Activated CD4-positive, alpha-beta T cell treated with anti-CD3 and anti-CD28 coated beads for 4 hours (primary cell): ENCODE data around the gene TMEM59.
A peak's percentile ranks its signal among the peaks of the same experiment; 100 is the strongest.
"Not testable (repeated sequence)": the region's sequence is repeated elsewhere in the genome, so short reads cannot be mapped to it uniquely, and the experiment has no call there.

Experiments used
- DNase-seq, 2 donors: peaks; one replicate each; pipeline ENCODE4 v3.0.0-alpha.2; 2020

TMEM59 gene

GRCh38 chr1:54052934-54053744, at the start of gene TMEM59, which contains the start of gene TCEANC2:
Gene TMEM59, minus strand, starts transcription at chr1:54053204. Its CDS starts 16 bp downstream, at chr1:54053188.
Gene TCEANC2, plus strand, starts transcription at chr1:54053608. Its CDS starts 815 bp downstream, at chr1:54054423.
- DNase-seq: peak; percentile 96 to 97

GRCh38 chr1:54100500-54100899, 47.5 kb upstream of the TMEM59 start:
- no peak for DNase-seq

- DNase-seq: no peak
Measured at GRCh38 chr1:54099061-54099610, 46.1 kb upstream of the TMEM59 start.

- DNase-seq: no peak
Measured at GRCh38 chr1:54096877-54097240, 43.9 kb upstream of the TMEM59 start.

GRCh38 chr1:54096227-54096876, 43.3 kb upstream of the TMEM59 start:
- DNase-seq: no peak

- no peak for DNase-seq
Measured at GRCh38 chr1:54095546-54096226, 42.7 kb upstream of the TMEM59 start.

GRCh38 chr1:54094730-54095105, 41.7 kb upstream of the TMEM59 start:
- DNase-seq: not testable (repeated sequence)

GRCh38 chr1:54094001-54094729, 41.2 kb upstream of the TMEM59 start:
- no peak for DNase-seq

- DNase-seq: no peak
Measured at GRCh38 chr1:54091666-54092065, 38.7 kb upstream of the TMEM59 start.

- no peak for DNase-seq
Measured at GRCh38 chr1:54088385-54088784, 35.4 kb upstream of the TMEM59 start.

GRCh38 chr1:54086754-54087153, 33.8 kb upstream of the TMEM59 start:
- DNase-seq: no peak

GRCh38 chr1:54084794-54085193, 31.8 kb upstream of the TMEM59 start:
- DNase-seq: no peak

GRCh38 chr1:54081306-54082270, 28.6 kb upstream of the TMEM59 start:
- peak; percentile 36 to 55 for DNase-seq

GRCh38 chr1:54080598-54081049, 27.6 kb upstream of the TMEM59 start:
- DNase-seq: no peak

GRCh38 chr1:54077359-54077758, 24.4 kb upstream of the TMEM59 start:
- DNase-seq: no peak

GRCh38 chr1:54070171-54070837, 17.3 kb upstream of the TMEM59 start:
- no peak for DNase-seq

GRCh38 chr1:54069791-54070170, 16.8 kb upstream of the TMEM59 start:
- DNase-seq: no peak

- no peak for DNase-seq
Measured at GRCh38 chr1:54064299-54064698, 11.3 kb upstream of the TMEM59 start.

- DNase-seq: no peak
Measured at GRCh38 chr1:54054438-54054749, 1.4 kb upstream of the TMEM59 start.

GRCh38 chr1:54053745-54054437, 887 bp upstream of the TMEM59 start:
- DNase-seq: no peak
